Psoas muscle (tissue), 8 donors: ENCODE results near the gene B4GALNT2. TPM values are rescaled to one million over a fixed set of nuclear protein-coding genes. Genes with fewer than 3 reads are reported as not detected.

ENCODE experiments used
- ATAC-seq, 4 donors: fragments of 200-7000 bp; cut with Tn5 transposase; one replicate each; pipeline ENCODE4 v1.9.1; 2020; ENCODE audit warnings: moderate library complexity in 3 of 4, mild to moderate bottlenecking in 2 of 4
- DNase-seq, 2 donors: peaks; one replicate each; pipeline ENCODE4 v3.0.0-alpha.2; 2020
- H3K27ac ChIP-seq: fragments of 200-600 bp; one replicate; pipeline ENCODE4 v1.8.0; 2022
- H3K27me3 ChIP-seq, 3 donors: fragments of 200-600 bp in 1 of 3; one replicate each; pipeline versions ENCODE4 v1.6.1 to v1.8.0; 2013 to 2022; ENCODE audit warnings: low read length in 2 of 3, mild to moderate bottlenecking in 2 of 3, moderate library complexity in 1 of 3; ENCODE audit not compliant: insufficient read depth in 3 of 3
- H3K36me3 ChIP-seq, 2 donors: fragments of 200-600 bp in 1 of 2; one replicate each; pipeline versions ENCODE4 v1.6.1 to v1.8.0; 2013 to 2022; ENCODE audit warnings: low read depth in 1 of 2, mild to moderate bottlenecking in 1 of 2, moderate library complexity in 1 of 2; ENCODE audit not compliant: insufficient read depth in 1 of 2
- H3K4me1 ChIP-seq: fragments of 200-600 bp; one replicate; pipeline ENCODE4 v1.8.0; 2022
- H3K4me3 ChIP-seq: fragments of 200-600 bp; one replicate; pipeline ENCODE4 v1.8.0; 2022; ENCODE audit warnings: mild to moderate bottlenecking
- H3K9me3 ChIP-seq: fragments of 200-600 bp; one replicate; pipeline ENCODE4 v1.8.0; 2022
- WGBS, 3 donors: extraction: QIAGEN DNeasy Blood & Tissue Kit; methylation state at CpG; one replicate each; pipeline versions ENCODE4 v1.1.6 to v1.1.7; 2013; 5-methylcytosine and 5-hydroxymethylcytosine counted together
- intact Hi-C, 2 donors: fragments of 100-400 bp; cut with DNase I; formaldehyde crosslinking; loops; one replicate each; pipeline versions ENCODE4 v1.11.0 to v1.14.2; 2022
- polyA plus RNA-seq, 3 donors: library from polyadenylated mRNA; stranded (reverse); fragments of 200-250 nt; gene quantifications; one replicate each; pipeline ENCODE4 v1.2.3, GENCODE V29; 2013
- total RNA-seq, 4 donors: library from RNA; stranded (reverse); fragmentation: NEBNext Ultra II Directional in 2 of 4; extraction: Animal tissue kit (Norgen Biotek cat#: 25700) in 2 of 4; gene quantifications; one replicate each; pipeline versions ENCODE4 v1.2.1 to v1.2.4, GENCODE V29; 2021 to 2023
- TF ChIP-seq, protein P1 (sequence below): fragments of 200-600 bp; IDR thresholded peaks from one replicate; pipeline ENCODE4 v1.8.0; 2022; ENCODE audit warnings: antibody characterized with exemption
- donor health status: healthy with polysubstance abuse.
- donor health status: DM: no; HTN: no; CAD: no; lungs with moderate emphysema.
- donor health status: Bipolar disorder and iron deficiency.
- donor health status: healthy.
- donor health status: DM: yes; HTN: yes; CAD: no.
- donor health status: DM: no; HTN: no; CAD: no.
- donor health status: DM: no; HTN: no; CAD: no.
- donor health status: DM: yes; HTN: yes; CAD: no.

B4GALNT2 gene
- total and polyA plus RNA-seq, 7 donors, result under 0.01 to 0.04 TPM; not detected in 5

DNA sequence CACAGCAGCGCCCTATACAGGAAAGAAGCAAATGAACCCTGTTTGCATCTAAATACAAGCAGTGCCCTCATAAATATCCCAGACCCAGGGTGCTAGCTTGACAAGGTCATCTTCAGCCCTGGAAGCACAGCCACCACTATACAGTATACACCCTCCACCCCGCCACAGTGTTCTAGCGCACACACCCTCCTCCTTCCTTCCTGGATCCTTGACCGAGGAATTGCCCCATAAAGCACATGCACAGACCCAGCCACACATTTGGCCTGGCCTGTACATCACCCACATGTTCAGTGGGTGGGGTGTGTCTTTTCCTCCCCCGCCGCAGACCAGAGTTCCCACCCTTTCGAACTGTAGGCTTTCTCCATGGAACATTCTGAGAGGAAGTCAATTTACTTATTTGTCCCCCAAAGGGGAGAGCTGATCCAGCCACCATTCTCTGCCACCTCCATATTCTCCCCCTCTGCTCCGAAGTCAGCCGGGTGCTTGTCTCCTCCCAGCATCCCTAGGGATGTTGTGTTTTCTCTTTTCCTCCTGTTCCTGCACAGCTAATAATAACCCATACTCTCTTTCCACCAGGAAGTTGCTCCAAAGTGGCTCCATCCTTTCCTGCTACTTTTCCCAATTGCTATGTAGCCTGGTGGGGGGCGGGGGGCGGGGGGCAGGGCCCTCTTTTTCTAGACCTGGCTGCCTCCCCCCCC is 84.5 kb downstream of the B4GALNT2 start:
- WGBS, 3 donors, result 46 to 51% (median 50%) methylated on average over 11 of the region's 11 CpGs
- Histone ChIP-seq H3K36me3 (no peaks in the 10 kb centered on the region), H3K4me3 (no peak overlapping the region), H3K27ac (no peak overlapping the region), H3K9me3 (no peaks in the 10 kb centered on the region), H3K27me3 (peaks cover 0 to 24% (median 7%) of the 10 kb centered on the region in 3 donors), H3K4me1 (no peaks in the 10 kb centered on the region)
- TF ChIP-seq, protein P1, sequence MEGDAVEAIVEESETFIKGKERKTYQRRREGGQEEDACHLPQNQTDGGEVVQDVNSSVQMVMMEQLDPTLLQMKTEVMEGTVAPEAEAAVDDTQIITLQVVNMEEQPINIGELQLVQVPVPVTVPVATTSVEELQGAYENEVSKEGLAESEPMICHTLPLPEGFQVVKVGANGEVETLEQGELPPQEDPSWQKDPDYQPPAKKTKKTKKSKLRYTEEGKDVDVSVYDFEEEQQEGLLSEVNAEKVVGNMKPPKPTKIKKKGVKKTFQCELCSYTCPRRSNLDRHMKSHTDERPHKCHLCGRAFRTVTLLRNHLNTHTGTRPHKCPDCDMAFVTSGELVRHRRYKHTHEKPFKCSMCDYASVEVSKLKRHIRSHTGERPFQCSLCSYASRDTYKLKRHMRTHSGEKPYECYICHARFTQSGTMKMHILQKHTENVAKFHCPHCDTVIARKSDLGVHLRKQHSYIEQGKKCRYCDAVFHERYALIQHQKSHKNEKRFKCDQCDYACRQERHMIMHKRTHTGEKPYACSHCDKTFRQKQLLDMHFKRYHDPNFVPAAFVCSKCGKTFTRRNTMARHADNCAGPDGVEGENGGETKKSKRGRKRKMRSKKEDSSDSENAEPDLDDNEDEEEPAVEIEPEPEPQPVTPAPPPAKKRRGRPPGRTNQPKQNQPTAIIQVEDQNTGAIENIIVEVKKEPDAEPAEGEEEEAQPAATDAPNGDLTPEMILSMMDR, result no peak
- intact Hi-C loops, result no loop called here
- ATAC-seq (peak in 3 of 4 donors; percentile 34 to 67 (median 59)), DNase-seq (peak; percentile 33 to 64)

DNA sequence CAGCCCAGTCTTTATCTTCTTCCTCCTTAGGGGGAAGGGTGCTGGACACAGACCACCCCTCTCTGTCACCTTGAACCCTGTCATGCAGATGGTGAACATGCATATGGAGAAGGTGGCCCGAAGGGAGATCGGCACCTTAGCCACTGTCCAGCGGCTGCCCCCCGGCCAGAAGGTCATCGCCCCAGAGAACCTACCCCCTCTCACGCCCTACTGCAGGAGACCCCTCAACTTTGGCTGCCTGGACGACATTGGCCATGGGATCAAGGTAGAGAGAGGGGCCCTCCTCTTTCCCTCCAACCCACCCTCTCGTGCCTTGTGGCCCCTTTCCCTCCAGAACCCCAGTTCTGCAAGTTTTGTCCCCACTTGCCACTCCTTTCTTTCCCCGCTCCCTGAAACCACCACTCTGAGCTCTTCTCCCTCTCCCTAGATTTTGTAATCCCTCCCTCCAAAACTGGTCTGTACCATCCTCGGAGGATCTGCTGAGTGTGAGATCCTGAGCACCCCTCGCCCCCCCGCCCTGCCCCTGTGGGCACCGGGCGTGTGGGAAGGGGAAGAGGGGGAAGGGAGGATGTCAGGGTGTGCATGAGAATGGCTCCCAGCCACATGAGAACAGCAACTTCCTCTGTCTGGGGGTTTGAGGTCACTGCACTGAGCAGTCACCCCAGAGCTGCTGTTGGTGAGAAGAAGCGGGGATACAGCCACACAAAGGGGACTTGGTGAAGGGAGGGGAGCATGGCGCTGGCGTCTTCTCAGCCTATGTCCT is 85.3 kb downstream of the B4GALNT2 start:
- peak in 3 of 4 donors; percentile 44 to 48 (median 46) for ATAC-seq
- Histone ChIP-seq H3K27me3 (peaks cover 0 to 28% (median 7%) of the 10 kb centered on the region in 3 donors), H3K27ac (no peak overlapping the region), H3K36me3 (no peaks in the 10 kb centered on the region), H3K4me3 (no peak overlapping the region), H3K4me1 (no peaks in the 10 kb centered on the region), H3K9me3 (no peaks in the 10 kb centered on the region)
- TF ChIP-seq, protein P1, result no peak
- DNase-seq, result peak; percentile 46 to 69
- intact Hi-C loops, result no loop called here
- WGBS, 3 donors, result 63 to 69% (median 64%) methylated on average over 16 to 17 of the region's 17 CpGs

DNA sequence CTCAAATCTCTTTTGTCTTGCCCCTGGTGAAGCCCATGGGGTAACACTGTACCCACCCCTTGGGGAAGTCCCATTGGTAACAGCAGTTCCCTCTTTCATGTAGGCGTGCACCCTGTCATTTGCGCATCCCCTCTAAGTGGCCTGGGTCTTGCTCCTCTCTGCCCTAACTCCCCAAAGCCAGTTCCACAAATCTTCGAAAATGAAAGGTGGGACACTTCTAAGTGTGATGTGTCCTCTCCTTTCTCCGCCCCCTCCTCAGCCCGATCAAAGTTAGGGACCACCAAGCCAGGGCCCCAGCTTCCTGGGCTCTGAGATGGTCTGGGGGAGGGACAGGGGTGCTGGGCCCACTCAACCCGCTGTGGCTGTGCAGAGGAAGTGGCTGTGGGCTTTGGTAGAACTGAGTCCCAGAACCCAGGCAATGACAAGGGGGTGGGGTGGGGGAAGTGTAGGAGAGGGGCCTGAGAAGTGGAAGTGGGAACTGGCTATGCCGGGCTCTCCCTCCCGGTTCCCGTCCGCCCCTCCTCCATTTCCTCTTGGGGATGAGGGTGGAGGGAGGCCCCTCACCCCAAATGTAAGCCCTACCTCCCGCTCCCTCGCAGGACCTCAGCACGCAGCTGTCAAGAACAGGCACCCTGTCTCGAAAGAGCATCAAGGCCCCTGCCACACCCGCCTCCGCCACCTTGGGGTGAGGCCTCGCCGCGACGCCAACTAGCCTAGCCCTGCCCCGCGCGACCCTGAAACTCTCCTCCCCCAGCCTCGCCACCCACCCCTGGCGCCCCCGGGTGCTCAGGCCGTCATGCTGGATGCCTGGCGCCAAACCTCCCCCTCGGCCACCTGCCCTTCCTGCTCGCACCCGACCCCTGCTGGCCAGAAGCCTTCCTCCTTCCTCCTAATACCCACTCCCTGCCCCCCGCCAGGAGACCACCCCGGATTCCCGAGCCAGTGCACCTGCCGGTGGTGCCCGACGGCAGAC is 86.7 kb downstream of the B4GALNT2 start:
- Histone ChIP-seq H3K36me3 (no peaks in the 10 kb centered on the region), H3K9me3 (no peaks in the 10 kb centered on the region), H3K4me1 (peaks cover 5% of the 10 kb centered on the region), H3K27me3 (peaks cover 0 to 41% (median 7%) of the 10 kb centered on the region in 3 donors), H3K4me3 (no peak overlapping the region), H3K27ac (no peak overlapping the region)
- intact Hi-C loops, result no loop called here
- DNase-seq (peak; percentile 22 to 56), ATAC-seq (no peak)
- TF ChIP-seq, protein P1, result no peak
- 27 to 36% (median 35%) methylated on average over 35 to 37 of the region's 37 CpGs for WGBS, 3 donors

DNA sequence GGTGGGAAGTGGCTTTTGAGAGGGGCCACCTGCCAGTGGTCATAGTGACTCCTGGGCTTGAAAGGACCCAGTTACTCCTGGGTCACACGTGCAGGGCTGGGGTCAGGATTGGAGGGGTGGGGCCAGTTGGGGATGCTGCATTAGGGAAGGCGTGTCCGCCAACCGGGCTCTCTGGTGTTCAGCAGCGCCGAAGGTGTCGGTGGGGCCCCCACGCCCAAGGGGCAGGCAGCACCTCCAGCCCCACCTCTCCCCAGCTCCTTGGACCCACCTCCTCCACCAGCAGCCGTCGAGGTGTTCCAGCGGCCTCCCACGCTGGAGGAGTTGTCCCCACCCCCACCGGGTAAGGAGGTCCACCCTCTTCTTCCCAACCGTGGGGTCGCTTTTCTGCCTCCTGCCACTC is 87.4 kb downstream of the B4GALNT2 start:
- no peak overlapping the region for H3K27ac ChIP-seq
- H3K36me3 ChIP-seq, result no peaks in the 10 kb centered on the region
- no peak overlapping the region for H3K4me3 ChIP-seq
- no peaks in the 10 kb centered on the region for H3K9me3 ChIP-seq
- TF ChIP-seq, protein P1, result no peak
- DNase-seq (no peak), ATAC-seq (no peak)
- H3K27me3 ChIP-seq, result peaks cover 0 to 49% (median 14%) of the 10 kb centered on the region in 3 donors
- WGBS, 3 donors, result 53 to 64% (median 54%) methylated on average over 10 to 15 of the region's 15 CpGs
- H3K4me1 ChIP-seq, result peaks cover 5% of the 10 kb centered on the region
- intact Hi-C loops, result no loop called here
